GM21737 (cell line): ENCODE data around the gene NAA35.
A peak's percentile ranks its signal among the peaks of the same experiment; 100 is the strongest.
"Not testable (repeated sequence)": the region's sequence is repeated elsewhere in the genome, so short reads cannot be mapped to it uniquely, and the experiment has no call there.

ENCODE experiments used
- ATAC-seq: cut with Tn5 transposase; IDR thresholded peaks from one replicate; pipeline ENCODE4 v1.9.1; 2021; ENCODE audit warnings: mild to moderate bottlenecking, moderate library complexity; ENCODE audit not compliant: unreplicated experiment

The NAA35 gene

DNA sequence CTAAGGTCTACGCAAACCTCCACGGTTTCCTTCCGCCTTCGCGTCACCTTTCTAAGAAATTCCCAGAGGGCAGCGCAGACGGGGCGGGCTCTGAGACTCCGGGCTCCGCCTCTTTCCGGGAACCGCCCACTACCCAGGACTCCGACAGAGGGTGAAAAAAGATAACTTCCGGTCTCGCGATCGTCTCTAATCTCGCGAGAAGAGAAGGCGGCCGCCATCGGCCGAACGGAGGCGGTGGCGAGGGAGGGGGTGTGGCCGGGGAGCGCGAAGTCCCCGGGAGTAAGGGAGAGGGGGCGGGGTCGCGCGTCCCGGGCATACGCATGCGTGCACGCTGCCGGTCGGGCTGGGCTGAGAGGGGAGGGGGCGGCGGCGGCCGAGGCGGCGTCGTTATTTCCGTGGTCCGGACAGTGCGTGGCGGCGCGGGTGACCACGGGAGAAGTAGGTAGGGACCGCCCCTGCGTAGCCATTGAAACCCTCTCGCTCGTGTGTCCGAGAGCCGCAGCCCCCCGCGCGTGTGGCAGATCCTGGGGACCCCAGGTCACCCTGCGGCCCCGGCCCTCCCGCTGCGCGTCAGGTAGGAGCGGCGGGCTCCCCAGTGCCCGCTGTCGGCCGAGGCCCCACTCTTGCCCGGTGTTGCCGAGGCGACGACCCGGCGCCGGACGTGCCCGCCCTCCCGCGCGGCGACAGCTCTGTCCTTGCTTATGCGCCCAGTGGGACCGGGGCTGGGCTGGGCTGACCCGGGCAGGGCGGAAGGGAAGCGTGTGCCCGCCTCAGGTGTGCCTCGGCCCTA lies at the start of gene NAA35:
TSS of gene NAA35 (plus strand) at position 315 of the 790 bp plus-strand sequence. CDS start 1,014 bp downstream, outside the sequence.
- peak; percentile 91 for ATAC-seq

DNA sequence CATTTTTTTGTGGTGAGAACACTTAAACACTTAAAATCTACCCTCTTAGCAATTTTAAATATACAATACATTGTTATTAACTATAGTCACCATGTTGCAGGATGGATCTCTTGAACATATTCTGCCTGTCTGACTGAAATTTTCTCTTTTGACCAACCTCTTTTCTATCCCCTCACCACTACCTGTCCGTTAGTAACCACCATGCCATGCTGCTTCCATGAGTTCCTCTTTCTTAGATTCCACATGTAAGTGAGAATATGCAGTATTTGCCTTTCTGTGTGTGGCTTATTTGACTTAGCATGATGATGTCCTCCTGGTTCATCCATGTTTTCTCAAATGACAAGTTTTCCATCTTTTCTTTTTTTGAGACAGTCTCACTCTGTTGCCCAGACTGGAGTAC lies 48.5 kb upstream of the NAA35 start:
- ATAC-seq = no peak

DNA sequence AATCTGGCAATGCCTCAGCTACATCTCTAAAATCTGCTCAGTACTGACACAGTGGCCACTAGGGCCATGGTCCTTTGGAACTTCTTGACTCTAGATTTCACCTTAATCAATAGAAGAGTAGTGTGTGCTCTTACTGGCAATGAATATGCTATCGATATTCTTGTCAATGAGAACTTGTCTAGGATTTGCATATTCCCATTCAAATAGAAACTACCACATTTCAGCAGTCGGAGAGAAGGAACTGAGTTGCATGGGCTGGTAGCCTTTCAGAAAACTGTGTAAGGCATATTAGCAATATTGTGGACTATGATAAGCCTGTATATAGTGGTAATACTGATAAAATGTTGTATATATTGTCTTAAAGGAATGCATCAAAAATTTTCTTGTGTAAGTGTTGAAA lies 45.3 kb upstream of the NAA35 start:
- no peak for ATAC-seq

DNA sequence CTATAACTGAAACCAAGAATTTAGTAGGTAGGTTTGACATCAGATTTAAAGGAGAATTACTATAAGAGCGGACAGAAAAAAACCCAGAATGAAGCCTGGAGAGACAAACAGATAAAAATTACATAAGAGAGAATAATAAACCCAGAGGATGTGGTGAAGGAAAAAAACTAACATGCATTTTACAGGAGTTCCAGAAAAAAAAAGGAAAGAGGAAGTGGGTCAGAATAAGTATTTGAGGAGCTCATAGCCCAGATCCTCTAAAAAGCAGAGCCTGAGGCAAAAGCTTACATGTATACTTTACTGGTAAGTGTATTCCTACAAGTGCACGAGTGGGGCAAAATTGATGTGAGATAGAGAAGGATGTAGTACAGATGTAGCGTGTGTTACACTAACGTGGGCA lies 43.1 kb upstream of the NAA35 start:
- no peak for ATAC-seq

DNA sequence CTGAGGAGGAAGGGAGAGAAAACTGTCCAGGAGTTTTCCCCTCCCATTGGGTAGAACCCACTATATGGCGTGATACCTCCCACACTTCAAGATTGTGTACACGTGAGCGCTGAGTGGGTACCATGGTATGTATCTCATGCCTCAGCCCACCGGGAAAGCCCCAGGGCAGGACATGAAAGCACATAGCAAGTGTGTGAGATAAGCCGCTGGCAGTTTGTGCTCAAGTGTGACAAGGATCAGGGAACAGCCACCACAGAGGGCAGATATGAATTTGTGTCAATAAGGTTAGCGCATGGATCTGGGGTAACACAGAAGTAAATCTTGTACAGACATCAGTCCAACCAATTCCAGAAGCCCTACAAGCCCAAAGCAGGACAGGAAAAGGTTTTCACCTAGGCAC lies 42.6 kb upstream of the NAA35 start:
- ATAC-seq = no peak

GRCh38 chr9:85899388-85899787 lies 41.6 kb upstream of the NAA35 start:
- ATAC-seq = no peak

- no peak for ATAC-seq
These were observed 40.3 kb upstream of the NAA35 start for GRCh38 chr9:85900504-85901201.

- ATAC-seq = no peak
These were observed 36.0 kb upstream of the NAA35 start for GRCh38 chr9:85904975-85905374.

- ATAC-seq = no peak
These were observed 35.0 kb upstream of the NAA35 start for GRCh38 chr9:85905957-85906356.

- no peak for ATAC-seq
These were observed 31.6 kb upstream of the NAA35 start for GRCh38 chr9:85909390-85909789.

DNA sequence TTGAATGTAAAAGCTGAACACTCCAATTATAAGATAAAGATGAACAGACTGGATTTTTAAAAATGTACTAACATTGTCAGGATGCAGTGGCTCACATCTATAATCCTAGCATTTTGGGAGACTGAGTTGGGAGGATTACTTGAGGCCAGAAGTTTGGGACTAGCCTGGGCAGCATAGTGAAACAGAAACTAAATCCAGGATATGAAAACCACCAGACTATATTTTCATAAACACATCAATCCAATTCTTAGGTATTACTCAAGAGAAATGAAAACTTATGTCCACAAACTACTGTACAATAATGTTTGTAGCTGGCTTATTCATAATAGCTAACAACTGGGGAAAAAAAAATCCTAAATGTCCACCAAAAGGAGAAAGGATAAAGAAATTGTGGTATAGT lies 26.8 kb upstream of the NAA35 start:
- ATAC-seq = no peak

- ATAC-seq = no peak
These were observed 23.2 kb upstream of the NAA35 start for GRCh38 chr9:85917756-85918155.

- no peak for ATAC-seq
These were observed 15.5 kb upstream of the NAA35 start for GRCh38 chr9:85925493-85925892.

DNA sequence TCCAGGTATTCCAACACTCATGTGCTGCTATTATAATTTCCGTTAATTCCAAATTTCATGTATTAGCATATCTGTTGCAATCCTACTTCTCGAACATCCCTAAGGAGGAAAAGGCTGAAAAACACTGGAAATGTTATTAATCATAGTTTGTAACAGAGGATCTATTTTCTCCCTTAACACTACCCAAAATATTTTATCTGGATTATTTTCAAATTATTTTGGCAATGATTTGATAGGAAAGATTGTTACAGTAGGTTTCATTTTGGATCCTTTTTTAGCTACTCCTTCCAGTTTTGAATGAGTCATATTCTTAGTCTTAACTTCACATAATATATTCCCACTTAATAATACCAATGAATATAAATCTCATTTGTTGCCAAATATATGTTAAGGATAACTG lies 13.9 kb upstream of the NAA35 start:
- no peak for ATAC-seq

DNA sequence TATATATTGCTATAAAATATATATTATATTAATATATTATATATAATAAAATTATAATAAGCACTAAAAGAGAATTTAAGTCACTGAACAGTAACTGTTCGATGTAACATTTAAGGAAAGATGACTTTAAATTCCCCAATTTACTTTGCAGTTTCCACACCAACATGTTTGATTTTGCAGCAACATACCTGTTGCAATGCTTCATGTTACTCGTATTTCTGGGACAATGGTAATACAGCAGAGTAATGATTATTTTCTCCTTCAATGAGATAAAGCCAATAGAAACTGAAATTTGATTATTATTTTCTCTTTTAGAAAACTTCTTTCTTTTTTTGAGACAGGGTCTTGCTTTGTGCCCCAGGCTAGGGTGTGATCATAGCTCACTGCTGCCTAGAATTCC lies 9.5 kb upstream of the NAA35 start:
- ATAC-seq = no peak

- not testable (repeated sequence) for ATAC-seq
These were observed 5.0 kb upstream of the NAA35 start for GRCh38 chr9:85935950-85936349.

DNA sequence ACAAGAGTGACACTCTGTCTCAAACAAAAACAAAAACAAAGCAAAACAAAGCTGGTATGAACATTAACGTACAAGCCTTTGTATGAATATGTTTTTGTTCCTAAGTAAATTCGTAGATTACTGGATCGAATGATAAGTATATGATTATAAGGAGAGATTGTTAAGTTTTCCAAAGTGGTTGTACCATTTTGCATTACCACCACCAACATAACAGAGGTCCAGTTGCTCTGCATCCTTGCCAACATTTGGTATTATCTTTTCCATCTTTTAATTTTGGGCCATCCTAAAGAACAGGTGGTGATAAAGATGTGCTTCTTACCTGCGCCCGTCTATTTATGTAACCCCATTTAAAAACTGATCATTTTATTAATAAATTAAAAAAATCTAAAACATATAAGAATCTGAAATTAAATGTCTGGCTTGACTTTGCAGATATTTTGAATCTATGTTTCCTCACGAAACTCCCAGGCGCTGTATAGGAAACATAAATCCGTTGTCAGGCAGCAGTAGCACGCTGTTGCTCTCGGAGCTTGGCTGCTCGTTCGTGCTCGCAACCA lies 593 bp upstream of the NAA35 start:
- ATAC-seq = no peak

DNA sequence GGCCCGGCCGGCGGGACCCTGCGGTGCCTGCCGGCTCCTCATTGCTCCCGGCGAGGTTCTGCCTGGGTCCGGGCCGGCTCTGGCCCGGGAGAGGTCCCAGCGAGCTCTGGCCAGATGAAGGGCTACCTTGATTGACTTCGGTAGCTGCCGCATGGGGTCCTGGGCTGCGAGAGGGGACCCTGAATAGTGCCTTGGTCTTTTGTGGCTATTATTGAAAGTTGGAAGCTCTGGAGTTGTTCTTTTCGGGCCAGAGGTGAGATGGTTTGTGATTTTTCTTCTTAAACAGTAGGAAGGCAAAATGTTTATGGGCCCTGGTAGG lies 635 bp downstream of the NAA35 start:
- no peak for ATAC-seq

DNA sequence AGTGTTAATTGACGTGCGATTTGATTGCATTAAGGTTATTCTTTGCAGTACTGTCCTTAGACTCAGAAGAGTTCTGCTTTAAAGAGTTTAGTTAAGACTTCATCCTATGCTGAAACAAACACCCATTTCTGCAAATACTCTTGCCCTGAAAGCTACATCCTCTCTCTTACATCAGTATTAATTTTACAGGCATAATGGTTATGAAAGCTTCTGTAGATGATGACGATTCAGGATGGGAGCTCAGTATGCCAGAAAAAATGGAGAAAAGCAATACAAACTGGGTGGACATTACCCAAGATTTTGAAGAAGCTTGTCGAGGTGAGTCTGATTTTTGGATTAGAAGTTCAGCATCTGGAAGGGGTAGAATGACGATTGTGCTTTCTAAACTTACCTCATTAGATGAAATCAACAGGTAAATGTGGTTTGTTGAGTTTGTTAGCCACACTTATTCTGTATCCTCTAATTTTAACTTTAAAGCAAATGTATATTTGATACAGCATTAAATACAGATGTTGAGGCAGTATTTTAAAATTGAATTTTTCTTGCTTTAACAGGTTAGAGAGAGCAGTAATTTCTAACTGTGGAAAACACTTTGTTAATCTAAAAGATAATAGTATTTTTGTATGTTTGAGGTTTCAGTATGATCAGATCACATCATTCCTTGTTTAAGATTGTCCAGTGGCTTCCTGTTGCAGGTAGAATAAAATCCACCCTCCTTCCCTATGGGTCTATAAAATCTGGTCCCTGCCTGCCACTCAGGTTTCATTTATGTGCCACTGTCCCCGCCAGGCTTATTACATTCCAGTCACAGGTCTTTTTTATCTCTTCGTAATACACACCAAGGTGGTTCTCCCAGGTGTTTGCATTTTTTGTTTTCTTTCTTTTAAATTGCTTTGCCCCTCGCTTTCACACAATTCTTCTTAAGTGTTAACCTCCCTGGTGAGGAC lies 1.3 kb downstream of the NAA35 start:
- ATAC-seq = no peak

- no peak for ATAC-seq
These were observed 2.2 kb downstream of the NAA35 start for GRCh38 chr9:85942913-85943709.
